Esophagus muscularis mucosa (tissue), 4 donors: ENCODE results near the gene ETF1. TPM values are rescaled to one million over a fixed set of nuclear protein-coding genes. Genes with fewer than 3 reads are reported as not detected.
A peak's percentile ranks its signal among the peaks of the same experiment; 100 is the strongest.

ENCODE experiments used
- DNase-seq: peaks from one replicate; pipeline ENCODE4 v3.0.0-alpha.2; 2017; ENCODE audit errors: extremely low spot score
- H3K27ac ChIP-seq, 4 donors: fragments of 200-600 bp; sonication (generic); replicated peaks in 1 of 4; 1 replicate in 3 of 4; 2 replicates in 1 of 4; pipeline ENCODE4 v1.5.1; 2016 to 2019; ENCODE audit warnings: mild to moderate bottlenecking in 1 of 4
- H3K27me3 ChIP-seq, 4 donors: fragments of 200-600 bp; sonication (generic); one replicate each; pipeline versions ENCODE4 v1.5.1 to v1.6.0; 2016 to 2019
- H3K36me3 ChIP-seq, 4 donors: fragments of 200-600 bp; sonication (generic); one replicate each; pipeline ENCODE4 v1.5.1; 2016 to 2019
- H3K4me1 ChIP-seq, 4 donors: fragments of 200-600 bp; sonication (generic); one replicate each; pipeline ENCODE4 v1.5.1; 2016 to 2019
- H3K4me3 ChIP-seq, 4 donors: fragments of 200-600 bp; sonication (generic); 1 replicate in 2 of 4; 2 replicates in 2 of 4; pipeline ENCODE4 v1.5.1; 2016 to 2019; ENCODE audit warnings: mild to moderate bottlenecking in 4 of 4, moderate library complexity in 1 of 4
- H3K9me3 ChIP-seq, 4 donors: fragments of 200-600 bp; sonication (generic); 1 replicate in 3 of 4; 2 replicates in 1 of 4; pipeline ENCODE4 v1.5.1; 2016 to 2019
- CTCF ChIP-seq, 3 experiments: fragments of 200-600 bp in 2 of 3; fragments of 450-650 bp in 1 of 3; sonication (generic) in 2 of 3; IDR thresholded peaks; one replicate each; pipeline ENCODE4 v1.5.1; 2017 to 2019; ENCODE audit warnings: antibody characterized with exemption in 3 of 3, mild to moderate bottlenecking in 2 of 3, moderate library complexity in 1 of 3
- EP300 ChIP-seq: sonication (generic); formaldehyde crosslinking; IDR thresholded peaks from one replicate; pipeline ENCODE4 v1.6.1; 2017; ENCODE audit warnings: antibody characterized with exemption
- POLR2A ChIP-seq: fragments of 450-650 bp; IDR thresholded peaks from one replicate; pipeline ENCODE4 v1.6.1; 2017; ENCODE audit warnings: antibody characterized with exemption, moderate library complexity, mild to moderate bottlenecking, low read depth
- POLR2AphosphoS5 ChIP-seq, 2 donors: sonication (generic); formaldehyde crosslinking; IDR thresholded peaks; one replicate each; pipeline ENCODE4 v1.6.1; 2017; ENCODE audit warnings: antibody characterized with exemption in 2 of 2
- WGBS: methylation state at CpG from one replicate; pipeline ENCODE4 v1.1.5; 2018; 5-methylcytosine and 5-hydroxymethylcytosine counted together
- intact Hi-C: fragments of 100-400 bp; cut with DNase I; formaldehyde crosslinking; loops from one replicate; pipeline ENCODE4 v1.15.1; 2023
- total RNA-seq, 4 donors: library from RNA; depleted of rRNA; stranded (reverse); fragments of >200 nt; gene quantifications; one replicate each; pipeline versions ENCODE4 v1.1.0 to v1.2.1, GENCODE V29; 2016

ETF1 gene
- total RNA-seq, 4 donors from 2014 or later: 90.5 to 154 (median 111) TPM

- Histone ChIP-seq H3K27ac (peak overlapping the region in 1 of 4 donors; percentile 15), H3K36me3 (no peaks in the 10 kb centered on the region), H3K9me3 (no peaks in the 10 kb centered on the region), H3K27me3 (no peaks in the 10 kb centered on the region), H3K4me1 (peaks cover 38 to 54% (median 40%) of the 10 kb centered on the region in 4 donors), H3K4me3 (no peak overlapping the region)
- no peak for TF ChIP-seq POLR2A
- 79% methylated on average over 11 of the region's 11 CpGs for whole genome bisulfite sequencing
- intact Hi-C loops: loop anchor here (2.0 kb wide), 1 partner anchor 39 kb away; no protein-coding TSS in a partner anchor
- DNase-seq: no peak
Observed at GRCh38 chr5:138461343-138462125, 81.5 kb downstream of the ETF1 start.

GRCh38 chr5:138460032-138460693 is 82.9 kb downstream of the ETF1 start:
- H3K27ac ChIP-seq: no peak overlapping the region
- H3K9me3 ChIP-seq: no peaks in the 10 kb centered on the region
- no peaks in the 10 kb centered on the region for H3K27me3 ChIP-seq
- 94% methylated on average over 4 of the region's 4 CpGs for WGBS
- no peaks in the 10 kb centered on the region for H3K36me3 ChIP-seq
- H3K4me3 ChIP-seq: no peak overlapping the region
- H3K4me1 ChIP-seq: peaks cover 28 to 42% (median 30%) of the 10 kb centered on the region in 4 donors
- TF ChIP-seq POLR2AphosphoS5 (IDR thresholded peaks at IDR 0.05) (no peak), POLR2A (no peak)
- intact Hi-C loops: no loop called here
- no peak for DNase-seq

DNA sequence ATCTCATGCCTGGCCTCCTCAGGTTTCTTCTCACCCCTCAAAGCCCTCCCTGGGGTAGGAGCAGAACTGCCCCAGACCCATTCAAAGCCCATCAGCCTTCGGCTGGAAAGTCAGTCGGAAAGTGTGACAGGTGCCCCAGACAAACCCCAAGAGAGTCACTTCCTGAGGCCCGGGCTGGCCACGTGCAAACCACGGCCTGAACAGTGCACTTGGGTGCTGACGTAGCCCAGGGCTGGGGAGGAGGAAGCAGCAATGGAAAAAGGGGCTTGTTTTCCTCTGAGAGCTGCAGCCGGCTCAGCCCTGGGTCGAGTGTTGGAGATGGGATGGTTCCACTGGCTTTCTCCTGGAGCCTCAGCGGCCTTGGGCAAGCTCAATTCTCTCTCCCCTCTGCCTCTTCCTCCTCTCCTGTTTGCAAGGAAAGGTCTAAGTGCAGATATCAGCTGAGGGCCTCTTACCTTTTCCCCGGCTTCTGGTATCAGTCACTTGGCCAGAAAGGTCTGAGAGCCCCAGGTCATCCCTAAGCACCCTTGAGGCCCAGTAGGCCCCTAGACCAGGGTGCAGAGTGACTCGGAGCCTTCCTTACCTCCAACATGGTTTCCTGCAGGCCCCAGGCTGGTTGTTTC is 83.6 kb downstream of the ETF1 start:
- Histone ChIP-seq H3K4me3 (no peak overlapping the region), H3K27ac (no peak overlapping the region), H3K36me3 (no peaks in the 10 kb centered on the region), H3K9me3 (no peaks in the 10 kb centered on the region), H3K4me1 (peaks cover 28 to 42% (median 30%) of the 10 kb centered on the region in 4 donors), H3K27me3 (no peaks in the 10 kb centered on the region)
- DNase-seq: no peak
- TF ChIP-seq EP300 (no peak), POLR2AphosphoS5 (IDR thresholded peaks at IDR 0.05) (peak in 1 of 2 donors; percentile 23), CTCF (IDR thresholded peaks at IDR 0.05) (no peak), POLR2A (no peak)
- intact Hi-C loops: no loop called here
- WGBS: 67% methylated on average over 11 of the region's 11 CpGs

GRCh38 chr5:138458856-138459255 is 84.2 kb downstream of the ETF1 start:
- 75% methylated on average over 9 of the region's 9 CpGs for WGBS
- Histone ChIP-seq H3K4me3 (no peak overlapping the region), H3K9me3 (no peaks in the 10 kb centered on the region), H3K27me3 (no peaks in the 10 kb centered on the region), H3K4me1 (peaks cover 28 to 42% (median 30%) of the 10 kb centered on the region in 4 donors), H3K36me3 (no peaks in the 10 kb centered on the region), H3K27ac (no peak overlapping the region)
- intact Hi-C loops: no loop called here
- TF ChIP-seq EP300: no peak
- no peak for TF ChIP-seq POLR2AphosphoS5 (IDR thresholded peaks at IDR 0.05)
- TF ChIP-seq POLR2A: no peak
- TF ChIP-seq CTCF (IDR thresholded peaks at IDR 0.05): no peak
- no peak for DNase-seq

DNA sequence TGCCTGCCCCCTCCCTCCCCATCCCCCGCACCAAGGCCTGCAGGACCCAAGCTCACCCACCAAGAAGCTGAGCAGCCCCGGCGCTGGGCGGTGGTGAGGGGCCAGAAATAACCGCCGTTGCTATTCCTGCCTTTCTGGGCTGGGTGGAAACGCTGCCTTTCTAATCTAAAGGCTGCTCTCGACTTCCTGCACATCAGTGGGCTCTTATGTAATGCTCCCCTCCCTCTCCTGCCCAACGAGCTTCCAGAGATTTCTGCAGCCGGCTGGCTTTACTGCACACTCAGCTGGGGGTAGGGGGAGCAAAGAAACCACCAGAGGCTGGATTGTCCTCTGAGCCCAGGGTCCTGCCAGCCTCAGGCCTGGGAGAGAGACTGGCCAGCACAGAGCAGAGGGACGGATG is 84.7 kb downstream of the ETF1 start:
- Histone ChIP-seq H3K4me1 (peaks cover 24 to 38% (median 27%) of the 10 kb centered on the region in 4 donors), H3K27ac (no peak overlapping the region), H3K36me3 (no peaks in the 10 kb centered on the region), H3K27me3 (no peaks in the 10 kb centered on the region), H3K4me3 (no peak overlapping the region), H3K9me3 (no peaks in the 10 kb centered on the region)
- TF ChIP-seq CTCF (IDR thresholded peaks at IDR 0.05) (no peak), EP300 (no peak)
- intact Hi-C loops: no loop called here
- no peak for DNase-seq
- 42% methylated on average over 9 of the region's 11 CpGs for WGBS
